Activated CD4-positive, alpha-beta T cell treated with anti-CD3 and anti-CD28 coated beads for 36 hours (primary cell): ENCODE results near the gene ZDHHC11. TPM values are rescaled to one million over a fixed set of nuclear protein-coding genes. Genes with fewer than 3 reads are reported as not detected.

Experiments used
- ATAC-seq: fragments of 200-7000 bp; cut with Tn5 transposase; one replicate; pipeline ENCODE4 v1.10.0; 2021; ENCODE audit warnings: mild to moderate bottlenecking, moderate library complexity
- CTCF ChIA-PET: fragments of 350-600 bp; sonication (Branson Sonifier 250); formaldehyde crosslinking; loops from one replicate; lab custom pipeline; 2021; ENCODE audit warnings: antibody characterized with exemption; lab: Charles Lee
- POLR2A ChIA-PET: fragments of 350-600 bp; sonication (Branson Sonifier 250); formaldehyde crosslinking; loops from one replicate; lab custom pipeline; 2021; ENCODE audit warnings: antibody characterized with exemption, inconsistent platforms; lab: Charles Lee
- DNase-seq: peaks from one replicate; pipeline ENCODE4 v3.0.0-alpha.2; 2020
- H3K27ac Mint-ChIP-seq: one replicate; pipeline ENCODE4 v1.8.0; 2021; ENCODE audit warnings: mixed read lengths
- H3K27me3 Mint-ChIP-seq: one replicate; pipeline ENCODE4 v1.8.0; 2021; ENCODE audit warnings: mixed read lengths
- H3K36me3 Mint-ChIP-seq: one replicate; pipeline ENCODE4 v1.8.0; 2021; ENCODE audit warnings: low read depth, mixed read lengths
- H3K4me1 Mint-ChIP-seq: one replicate; pipeline ENCODE4 v1.8.0; 2021; ENCODE audit warnings: mixed read lengths
- H3K4me3 Mint-ChIP-seq: one replicate; pipeline ENCODE4 v1.8.0; 2021; ENCODE audit warnings: mild to moderate bottlenecking, moderate library complexity, mixed read lengths
- H3K9me3 Mint-ChIP-seq: one replicate; pipeline ENCODE4 v1.8.0; 2021; ENCODE audit warnings: low read depth, mixed read lengths
- intact Hi-C, 2 experiments: fragments of 100-400 bp; cut with DNase I in 1 of 2; cut with micrococcal nuclease in 1 of 2; formaldehyde crosslinking; loops; one replicate each; pipeline versions ENCODE4 v1.14.2 to v1.15.1; 2022 to 2024; cut with DNase I, micrococcal nuclease
- total RNA-seq, 2 experiments: library from RNA; stranded (reverse); gene quantifications; one replicate each; pipeline ENCODE4 v1.2.3, GENCODE V29; 2021

ZDHHC11 gene
- total RNA-seq, 2 experiments from 2014 or later, result 6.4 to 8.5 TPM

DNA sequence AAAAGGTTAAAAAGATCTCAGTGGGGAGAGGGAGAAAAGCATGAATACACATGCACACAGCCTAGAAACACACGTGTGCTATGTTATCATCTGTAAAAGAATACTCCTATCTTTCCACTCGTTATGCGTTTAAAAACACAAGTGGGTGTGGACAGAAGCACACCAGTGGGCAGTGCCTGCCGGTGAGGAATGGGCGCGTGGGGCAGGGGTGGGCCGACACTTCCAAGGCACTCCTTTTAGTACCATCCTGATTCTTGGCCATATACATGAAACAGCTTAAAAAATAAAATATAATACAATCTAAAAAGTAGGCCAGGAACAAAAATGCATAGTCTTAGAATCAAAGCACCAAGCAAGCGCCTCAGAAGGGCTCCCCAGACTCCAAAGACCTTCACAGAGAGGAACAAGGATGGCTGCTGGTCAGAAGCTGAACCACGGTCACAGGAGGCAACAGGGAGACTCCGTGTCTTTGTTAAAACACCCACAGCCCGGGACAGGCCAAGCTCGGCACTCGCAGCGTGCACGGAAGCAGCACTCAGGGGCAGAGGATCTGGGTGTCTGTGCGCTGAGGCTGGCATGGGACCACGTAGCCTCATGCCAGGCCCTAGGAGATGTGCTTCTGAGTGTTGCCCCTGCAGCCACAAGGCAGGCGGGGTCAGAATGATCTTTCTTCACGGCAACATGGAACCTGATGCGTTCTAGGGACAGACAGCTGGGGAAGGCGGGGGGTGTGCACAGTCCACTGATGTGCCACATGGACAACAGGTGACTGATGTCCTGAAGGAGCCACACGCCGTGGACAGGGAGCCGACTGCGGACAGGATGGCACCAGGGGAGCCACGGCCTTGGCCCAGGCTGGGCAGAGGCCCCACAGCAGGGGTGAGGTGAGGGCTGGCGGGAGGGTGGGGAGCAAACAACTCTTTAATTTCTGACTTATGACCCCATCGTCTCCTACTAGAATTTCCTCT is 25.9 kb upstream of the ZDHHC11 start:
- CTCF ChIA-PET, result no interaction called here
- ATAC-seq, result no peak
- peaks cover 2% of the 10 kb centered on the region for H3K4me1 Mint-ChIP-seq
- POLR2A ChIA-PET, result no interaction called here
- no peak for DNase-seq
- no peak overlapping the region for H3K27ac Mint-ChIP-seq
- H3K27me3 Mint-ChIP-seq, result no peaks in the 10 kb centered on the region
- peaks cover 50% of the 10 kb centered on the region for H3K36me3 Mint-ChIP-seq
- intact Hi-C loops, result no loop called here
- no peak overlapping the region for H3K4me3 Mint-ChIP-seq
- no peaks in the 10 kb centered on the region for H3K9me3 Mint-ChIP-seq

DNA sequence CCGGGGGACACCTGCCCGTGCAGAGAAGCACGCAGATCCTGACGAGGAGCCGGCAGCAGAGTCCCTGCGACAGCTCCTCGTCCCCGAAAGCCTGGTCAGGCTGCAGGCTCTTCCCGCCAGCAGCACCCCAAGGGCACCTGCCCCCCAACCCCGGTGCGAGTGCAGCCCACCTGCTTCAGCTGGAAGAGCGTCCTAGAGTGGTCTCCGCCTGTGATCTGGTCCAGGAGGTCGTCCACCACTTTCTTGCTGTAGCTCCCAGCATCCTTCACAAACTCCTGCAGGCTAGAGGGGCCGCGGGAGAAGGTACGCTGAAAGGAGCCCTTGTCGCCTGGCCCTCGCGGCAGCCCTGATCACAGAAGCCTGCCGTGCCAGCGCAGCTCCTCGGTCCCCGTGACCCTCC is 25.1 kb upstream of the ZDHHC11 start:
- H3K27me3 Mint-ChIP-seq, result no peaks in the 10 kb centered on the region
- ATAC-seq (no peak), DNase-seq (no peak)
- H3K27ac Mint-ChIP-seq, result no peak overlapping the region
- CTCF ChIA-PET, result no interaction called here
- peaks cover 50% of the 10 kb centered on the region for H3K36me3 Mint-ChIP-seq
- no peaks in the 10 kb centered on the region for H3K9me3 Mint-ChIP-seq
- POLR2A ChIA-PET, result no interaction called here
- intact Hi-C loops, result no loop called here
- no peaks in the 10 kb centered on the region for H3K4me1 Mint-ChIP-seq
- H3K4me3 Mint-ChIP-seq, result no peak overlapping the region

DNA sequence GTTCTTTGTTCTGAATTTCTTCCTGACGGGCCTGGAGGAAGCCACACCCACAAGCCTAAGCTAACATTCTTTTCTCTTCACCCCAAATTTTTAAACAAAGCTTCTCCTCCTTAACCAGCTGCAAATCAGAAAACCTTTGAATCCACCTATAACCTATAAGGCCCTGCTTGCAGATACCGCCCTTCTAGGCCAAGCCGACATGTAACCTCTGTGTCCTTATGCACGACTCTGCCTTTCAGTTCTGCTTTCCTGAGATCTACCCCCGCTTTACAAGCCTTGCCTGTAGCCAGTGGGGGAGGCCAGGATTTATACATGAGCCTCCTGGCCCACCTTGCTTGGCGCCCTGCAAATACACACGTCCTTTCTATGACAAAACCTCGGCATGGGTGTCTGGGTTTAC is 22.5 kb upstream of the ZDHHC11 start:
- ChIA-PET CTCF (no interaction called here), POLR2A (no interaction called here)
- Mint-ChIP-seq H3K9me3 (no peaks in the 10 kb centered on the region), H3K36me3 (peaks cover 63% of the 10 kb centered on the region), H3K27ac (no peak overlapping the region), H3K4me3 (no peak overlapping the region), H3K4me1 (no peaks in the 10 kb centered on the region), H3K27me3 (no peaks in the 10 kb centered on the region)
- DNase-seq (no peak), ATAC-seq (no peak)
- intact Hi-C loops, result no loop called here

- DNase-seq, result no peak
- ATAC-seq, result no peak
- Mint-ChIP-seq H3K27ac (no peak overlapping the region), H3K36me3 (peaks cover 65% of the 10 kb centered on the region), H3K4me1 (no peaks in the 10 kb centered on the region), H3K27me3 (no peaks in the 10 kb centered on the region), H3K4me3 (no peak overlapping the region), H3K9me3 (no peaks in the 10 kb centered on the region)
- CTCF ChIA-PET, result no interaction called here
- POLR2A ChIA-PET, result no interaction called here
- intact Hi-C loops, result no loop called here
Measured at GRCh38 chr5:872301-872700, 21.5 kb upstream of the ZDHHC11 start.

DNA sequence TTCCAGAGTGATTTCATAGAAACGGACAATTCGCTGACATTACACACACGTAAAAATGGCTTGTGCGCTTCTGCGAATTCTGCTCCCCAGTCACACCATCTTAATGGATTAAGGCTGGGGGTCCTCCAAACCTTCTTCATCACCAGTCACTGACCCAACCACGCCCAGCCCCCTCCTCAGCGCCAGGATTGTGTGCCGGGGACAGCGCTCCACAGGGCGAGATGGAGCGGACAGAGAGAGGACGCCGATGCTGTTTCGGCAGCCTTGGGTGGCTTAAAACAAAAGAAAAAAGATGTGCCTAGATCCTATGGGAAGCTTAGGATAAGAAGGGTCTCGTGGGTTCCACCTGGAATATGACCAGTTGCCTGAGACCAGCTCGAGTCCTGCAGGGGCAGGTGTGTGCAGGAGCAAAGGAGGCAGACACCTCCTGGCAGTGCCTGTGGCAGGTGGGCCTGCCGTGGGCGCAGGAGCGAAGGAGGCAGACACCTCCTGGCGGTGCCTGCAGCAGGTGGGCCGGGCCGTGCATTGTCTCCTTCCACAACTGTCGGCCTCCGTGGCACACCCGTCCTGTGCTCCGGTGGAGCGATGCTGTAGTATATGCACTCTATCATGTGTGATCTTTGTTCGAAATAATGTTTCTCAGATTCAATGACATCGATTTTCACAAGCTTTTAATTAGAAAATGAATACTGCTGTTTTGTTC is 21.0 kb upstream of the ZDHHC11 start:
- Mint-ChIP-seq H3K4me1 (no peaks in the 10 kb centered on the region), H3K36me3 (peaks cover 62% of the 10 kb centered on the region), H3K9me3 (no peaks in the 10 kb centered on the region), H3K4me3 (no peak overlapping the region), H3K27me3 (no peaks in the 10 kb centered on the region), H3K27ac (no peak overlapping the region)
- intact Hi-C loops, result no loop called here
- ATAC-seq, result no peak
- CTCF ChIA-PET, result no interaction called here
- DNase-seq, result no peak
- POLR2A ChIA-PET, result no interaction called here

DNA sequence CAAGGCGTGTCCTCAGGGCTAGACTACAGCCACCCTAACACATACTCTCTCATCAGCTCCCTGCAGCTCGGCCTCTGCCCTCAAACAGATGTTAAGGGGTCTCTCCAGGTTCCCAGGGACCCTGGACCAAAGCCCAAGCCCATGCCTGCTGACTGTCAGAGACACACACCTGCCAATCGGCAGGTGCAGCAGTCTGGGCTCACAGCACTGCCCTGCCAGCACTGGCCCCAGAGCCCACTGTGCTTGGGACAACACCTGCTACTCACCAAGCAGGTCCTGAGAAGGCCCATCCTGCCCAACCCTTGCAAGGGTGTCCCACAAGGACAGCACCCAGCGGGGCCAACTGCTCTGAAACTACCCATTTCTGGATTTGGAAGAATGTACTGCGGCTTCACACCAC is 20.2 kb upstream of the ZDHHC11 start:
- ChIA-PET POLR2A (no interaction called here), CTCF (no interaction called here)
- H3K4me1 Mint-ChIP-seq, result no peaks in the 10 kb centered on the region
- no peak for ATAC-seq
- no peaks in the 10 kb centered on the region for H3K27me3 Mint-ChIP-seq
- peaks cover 61% of the 10 kb centered on the region for H3K36me3 Mint-ChIP-seq
- DNase-seq, result no peak
- H3K9me3 Mint-ChIP-seq, result no peaks in the 10 kb centered on the region
- intact Hi-C loops, result no loop called here
- H3K27ac Mint-ChIP-seq, result no peak overlapping the region
- H3K4me3 Mint-ChIP-seq, result no peak overlapping the region

DNA sequence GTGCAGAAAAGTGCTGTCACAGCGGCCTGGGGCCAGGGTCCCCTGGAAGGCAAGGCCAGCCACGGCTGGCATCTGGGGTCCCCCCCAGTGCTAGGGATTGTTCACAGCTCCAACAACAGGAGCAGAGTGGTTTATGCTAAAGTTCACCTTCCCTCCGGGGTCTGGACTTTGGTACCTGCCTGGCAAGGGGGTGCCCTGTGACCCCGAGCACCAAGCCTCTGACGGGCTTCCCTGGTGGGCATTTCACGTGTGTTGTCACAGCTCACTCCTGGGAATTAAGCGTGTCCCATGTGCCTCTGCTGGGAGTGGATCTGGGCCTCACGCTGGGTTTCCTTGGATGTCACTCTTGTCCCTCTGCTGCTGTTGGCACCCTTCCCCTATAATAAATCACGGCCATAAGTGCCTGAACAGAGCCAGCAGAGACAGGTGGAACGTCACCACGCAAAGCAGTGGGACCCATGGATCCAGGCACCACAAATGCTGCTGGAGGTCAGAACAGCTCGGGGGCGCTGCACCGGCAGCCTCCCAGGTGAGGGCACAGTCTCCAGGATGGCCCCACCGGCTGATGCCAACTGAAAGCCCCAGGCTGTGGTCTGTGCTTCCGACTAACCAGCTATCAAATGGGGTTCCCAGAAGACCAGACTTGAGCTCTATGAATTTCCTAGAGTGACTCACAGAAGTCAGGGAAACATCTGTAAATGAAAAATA is 17.8 kb upstream of the ZDHHC11 start:
- no peaks in the 10 kb centered on the region for H3K27me3 Mint-ChIP-seq
- ChIA-PET CTCF (no interaction called here), POLR2A (no interaction called here)
- no peak overlapping the region for H3K27ac Mint-ChIP-seq
- no peak for DNase-seq
- intact Hi-C loops, result no loop called here
- H3K4me3 Mint-ChIP-seq, result no peak overlapping the region
- H3K4me1 Mint-ChIP-seq, result no peaks in the 10 kb centered on the region
- no peak for ATAC-seq
- peaks cover 51% of the 10 kb centered on the region for H3K36me3 Mint-ChIP-seq
- H3K9me3 Mint-ChIP-seq, result no peaks in the 10 kb centered on the region

- no peak overlapping the region for H3K4me3 Mint-ChIP-seq
- DNase-seq (no peak), ATAC-seq (no peak)
- no peaks in the 10 kb centered on the region for H3K9me3 Mint-ChIP-seq
- H3K4me1 Mint-ChIP-seq, result no peaks in the 10 kb centered on the region
- H3K36me3 Mint-ChIP-seq, result peaks cover 48% of the 10 kb centered on the region
- CTCF ChIA-PET, result no interaction called here
- no peak overlapping the region for H3K27ac Mint-ChIP-seq
- POLR2A ChIA-PET, result interaction anchor here (0.6 kb wide), 1 partner anchor 925 kb away, joined by 4 read pairs; no protein-coding TSS in a partner anchor
- no peaks in the 10 kb centered on the region for H3K27me3 Mint-ChIP-seq
- intact Hi-C loops, result no loop called here
Measured at GRCh38 chr5:867300-867870, 16.6 kb upstream of the ZDHHC11 start.

DNA sequence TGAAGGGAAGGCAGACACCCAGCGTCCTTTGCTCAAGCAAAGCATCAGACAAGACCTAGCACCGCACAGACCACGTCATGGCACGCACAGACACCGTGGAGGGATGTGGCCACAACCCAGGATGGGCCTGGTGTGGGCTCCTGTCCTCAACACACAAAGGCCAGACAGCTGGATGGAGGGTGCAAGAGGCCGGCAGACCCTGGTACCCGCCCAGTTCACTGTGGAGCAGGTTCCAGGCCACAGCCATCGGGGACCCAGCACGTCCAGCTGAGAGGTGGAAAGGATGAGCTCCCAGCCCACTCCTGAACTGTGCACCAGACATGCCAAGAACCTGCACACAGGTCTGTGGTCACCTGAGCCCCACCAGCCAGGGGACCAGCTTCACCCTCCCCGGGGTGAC is 15.0 kb upstream of the ZDHHC11 start:
- Mint-ChIP-seq H3K36me3 (peaks cover 38% of the 10 kb centered on the region), H3K9me3 (no peaks in the 10 kb centered on the region), H3K27me3 (no peaks in the 10 kb centered on the region), H3K27ac (no peak overlapping the region), H3K4me1 (no peaks in the 10 kb centered on the region), H3K4me3 (no peak overlapping the region)
- ChIA-PET CTCF (no interaction called here), POLR2A (no interaction called here)
- ATAC-seq (no peak), DNase-seq (no peak)
- intact Hi-C loops, result no loop called here

DNA sequence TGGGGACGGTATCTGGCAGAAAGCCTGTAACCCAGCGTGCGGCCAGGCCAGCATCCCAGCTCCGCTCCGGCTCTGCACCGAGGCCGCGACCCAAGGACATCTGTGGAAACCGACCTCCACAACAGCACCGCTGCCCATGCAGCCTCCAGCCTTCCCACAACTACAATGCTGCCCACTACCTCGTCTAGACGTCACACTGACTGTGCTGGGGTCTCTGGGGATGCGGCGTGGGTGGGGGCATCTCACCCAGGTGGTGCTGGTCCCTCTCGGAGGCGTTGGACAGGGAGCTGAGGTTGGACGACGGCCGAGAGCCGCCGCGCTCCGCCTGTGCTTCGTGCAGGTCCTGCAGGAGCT is 14.4 kb upstream of the ZDHHC11 start:
- H3K36me3 Mint-ChIP-seq, result peaks cover 31% of the 10 kb centered on the region
- intact Hi-C loops, result no loop called here
- no peak overlapping the region for H3K27ac Mint-ChIP-seq
- ChIA-PET CTCF (no interaction called here), POLR2A (no interaction called here)
- no peak for DNase-seq
- H3K27me3 Mint-ChIP-seq, result no peaks in the 10 kb centered on the region
- no peaks in the 10 kb centered on the region for H3K9me3 Mint-ChIP-seq
- no peak for ATAC-seq
- H3K4me1 Mint-ChIP-seq, result no peaks in the 10 kb centered on the region
- H3K4me3 Mint-ChIP-seq, result no peak overlapping the region

GRCh38 chr5:864492-865167 is 13.8 kb upstream of the ZDHHC11 start:
- ChIA-PET CTCF (no interaction called here), POLR2A (no interaction called here)
- Mint-ChIP-seq H3K4me1 (no peaks in the 10 kb centered on the region), H3K9me3 (no peaks in the 10 kb centered on the region), H3K27me3 (no peaks in the 10 kb centered on the region), H3K36me3 (peaks cover 30% of the 10 kb centered on the region), H3K4me3 (no peak overlapping the region), H3K27ac (no peak overlapping the region)
- no peak for DNase-seq
- intact Hi-C loops, result no loop called here
- ATAC-seq, result no peak
